SU-DHL-6 (cell line): ENCODE measurements around the gene RAMP3.

Source experiments
- H2AFZ ChIP-seq: fragments of 200-600 bp; sonication (generic); 2 replicates; pipeline ENCODE4 v1.6.1; 2014; ENCODE audit warnings: low read depth, mild to moderate bottlenecking, moderate library complexity, mixed read lengths, antibody characterized with exemption, low read length; ENCODE audit not compliant: severe bottlenecking
- H3F3A ChIP-seq: fragments of 200-600 bp; shearing (Covaris generic); 2 replicates; pipeline ENCODE4 v1.6.0; 2016; ENCODE audit warnings: antibody characterized with exemption, mild to moderate bottlenecking; ENCODE audit not compliant: insufficient read depth
- H3K27ac ChIP-seq: fragments of 200-600 bp; sonication (generic); 2 replicates; pipeline ENCODE4 v1.5.1; 2016; ENCODE audit warnings: low read depth, mild to moderate bottlenecking, low read length, moderate library complexity, mixed read lengths
- H3K27me3 ChIP-seq: fragments of 200-600 bp; sonication (generic), shearing (Covaris generic); 2 replicates; pipeline ENCODE4 v1.6.0; 2014; ENCODE audit warnings: mild to moderate bottlenecking, low read length
- H3K36me3 ChIP-seq: fragments of 200-600 bp; sonication (generic); 2 replicates; pipeline ENCODE4 v1.6.1; 2014; ENCODE audit warnings: mild to moderate bottlenecking, low read length, mixed read lengths
- H3K4me2 ChIP-seq: fragments of 300-600, 200-600 bp; shearing (Covaris generic), sonication (generic); 2 replicates; pipeline ENCODE4 v1.6.0; 2014; ENCODE audit warnings: low read length, low read depth, mild to moderate bottlenecking; ENCODE audit not compliant: poor library complexity, severe bottlenecking
- H3K4me3 ChIP-seq: fragments of 200-600 bp; sonication (generic); 2 replicates; pipeline ENCODE4 v1.5.1; 2014; ENCODE audit warnings: antibody characterized with exemption, low read length, mild to moderate bottlenecking, mixed read lengths; ENCODE audit not compliant: insufficient read depth, poor library complexity, severe bottlenecking
- H3K79me2 ChIP-seq: fragments of 200-600 bp; sonication (generic); 2 replicates; pipeline ENCODE4 v1.6.1; 2014; ENCODE audit warnings: mild to moderate bottlenecking, low read length, moderate library complexity; ENCODE audit not compliant: insufficient read depth
- H3K9ac ChIP-seq: fragments of 200-600 bp; sonication (generic); 2 replicates; pipeline ENCODE4 v1.7.0; 2014; ENCODE audit warnings: mild to moderate bottlenecking, low read length
- H3K9me2 ChIP-seq: fragments of 200-600 bp; sonication (generic); replicated peaks from 2 replicates; pipeline ENCODE4 v1.6.1; 2014; ENCODE audit warnings: low read length; ENCODE audit not compliant: insufficient read depth
- H3K9me3 ChIP-seq: fragments of 200-600 bp; sonication (generic); 2 replicates; pipeline ENCODE4 v1.6.1; 2014; ENCODE audit warnings: low read length, mixed read lengths; ENCODE audit not compliant: insufficient read depth
- H4K20me1 ChIP-seq: fragments of 200-600 bp; sonication (generic); 2 replicates; pipeline ENCODE4 v1.6.1; 2014; ENCODE audit warnings: low read depth, mild to moderate bottlenecking, antibody characterized with exemption, low read length, moderate library complexity, mixed read lengths
- CTCF ChIP-seq: fragments of 200-600 bp; sonication (generic); IDR thresholded peaks from one replicate; pipeline ENCODE4 v1.5.1; 2017; ENCODE audit warnings: antibody characterized with exemption, mild to moderate bottlenecking, low read length, moderate library complexity; ENCODE audit not compliant: insufficient read depth, poor library complexity, severe bottlenecking
- EZH2phosphoT487 ChIP-seq: fragments of 200-600 bp; sonication (generic), shearing (Covaris generic); conservative IDR thresholded peaks from 2 replicates; pipeline ENCODE4 v1.6.1; 2018; ENCODE audit warnings: mild to moderate bottlenecking, antibody characterized with exemption, low read length, moderate library complexity, mixed read lengths

The RAMP3 gene

GRCh38 chr7:45186261-45186813 is 28.7 kb downstream of the RAMP3 start:
- Histone ChIP-seq H2AFZ (no peak overlapping the region), H3K36me3 (no peaks in the 10 kb centered on the region), H3K27me3 (no peaks in the 10 kb centered on the region), H4K20me1 (no peaks in the 10 kb centered on the region), H3K79me2 (no peaks in the 10 kb centered on the region), H3K4me2 (no peak overlapping the region), H3K9me3 (no peaks in the 10 kb centered on the region), H3K9ac (no peak overlapping the region), H3K27ac (no peak overlapping the region), H3K9me2 (no peaks in the 10 kb centered on the region), H3F3A (no peaks in the 10 kb centered on the region), H3K4me3 (no peak overlapping the region)
- TF ChIP-seq EZH2phosphoT487 (no peak), CTCF (no peak)

- Histone ChIP-seq H3K27ac (no peak overlapping the region), H3K27me3 (no peaks in the 10 kb centered on the region)
- no peak for TF ChIP-seq CTCF
- no peak for TF ChIP-seq EZH2phosphoT487
These were observed 29.7 kb downstream of the RAMP3 start for GRCh38 chr7:45187089-45187945.

GRCh38 chr7:45187946-45188411 is 30.4 kb downstream of the RAMP3 start:
- Histone ChIP-seq H3K4me2 (no peak overlapping the region), H3K36me3 (no peaks in the 10 kb centered on the region), H3K27me3 (no peaks in the 10 kb centered on the region), H3K79me2 (no peaks in the 10 kb centered on the region), H3K9me3 (no peaks in the 10 kb centered on the region), H2AFZ (no peak overlapping the region), H3F3A (no peaks in the 10 kb centered on the region), H3K9me2 (no peaks in the 10 kb centered on the region), H4K20me1 (no peaks in the 10 kb centered on the region), H3K9ac (no peak overlapping the region), H3K27ac (no peak overlapping the region), H3K4me3 (no peak overlapping the region)
- TF ChIP-seq CTCF (no peak), EZH2phosphoT487 (no peak)

More at GRCh38 chr7:45187089-45187945, 29.7 kb downstream of the RAMP3 start:
- Histone ChIP-seq H3K4me2 (no peak overlapping the region), H3K36me3 (no peaks in the 10 kb centered on the region), H3F3A (no peaks in the 10 kb centered on the region), H3K4me3 (no peak overlapping the region), H4K20me1 (no peaks in the 10 kb centered on the region), H3K79me2 (no peaks in the 10 kb centered on the region), H3K9me3 (no peaks in the 10 kb centered on the region), H3K9ac (no peak overlapping the region), H2AFZ (no peak overlapping the region), H3K9me2 (no peaks in the 10 kb centered on the region)
